NCI-H1105 treated with DMSO at 0.1 percent for 48 hours (cell line): Measurements from ENCODE around the gene PLPPR4.

ENCODE experiments used
- DNase-seq: peaks from one replicate; lab custom pipeline; 2025; lab: John Stamatoyannopoulos, UW

Gene PLPPR4

GRCh38 chr1:99348397-99349132, 84.3 kb downstream of the PLPPR4 start:
- no peak for DNase-seq

GRCh38 chr1:99352821-99353220, 88.5 kb downstream of the PLPPR4 start:
- DNase-seq, result no peak

- DNase-seq, result no peak
Observed at GRCh38 chr1:99358770-99359169, 94.5 kb downstream of the PLPPR4 start.
